Activated CD4-positive, alpha-beta T cell treated with anti-CD3 and anti-CD28 coated beads, Interleukin-2, Interleukin-4, amounts not matched to agents 100 ng/mL and 50 ng/mL, durations not matched to agents 16 hours and 8 hours (primary cell): Measurements from ENCODE around the gene BFSP2.

Experiments used
- DNase-seq: peaks from one replicate; pipeline ENCODE4 v3.0.0-alpha.2; 2020; ENCODE audit warnings: low spot score

BFSP2 gene, protein sequence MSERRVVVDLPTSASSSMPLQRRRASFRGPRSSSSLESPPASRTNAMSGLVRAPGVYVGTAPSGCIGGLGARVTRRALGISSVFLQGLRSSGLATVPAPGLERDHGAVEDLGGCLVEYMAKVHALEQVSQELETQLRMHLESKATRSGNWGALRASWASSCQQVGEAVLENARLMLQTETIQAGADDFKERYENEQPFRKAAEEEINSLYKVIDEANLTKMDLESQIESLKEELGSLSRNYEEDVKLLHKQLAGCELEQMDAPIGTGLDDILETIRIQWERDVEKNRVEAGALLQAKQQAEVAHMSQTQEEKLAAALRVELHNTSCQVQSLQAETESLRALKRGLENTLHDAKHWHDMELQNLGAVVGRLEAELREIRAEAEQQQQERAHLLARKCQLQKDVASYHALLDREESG

GRCh38 chr3:133400006-133400515 is at the start of gene BFSP2:
Gene BFSP2, plus strand, starts transcription at chr3:133400056. Its CDS starts 28 bp downstream, at chr3:133400084.
- DNase-seq, result no peak

DNA sequence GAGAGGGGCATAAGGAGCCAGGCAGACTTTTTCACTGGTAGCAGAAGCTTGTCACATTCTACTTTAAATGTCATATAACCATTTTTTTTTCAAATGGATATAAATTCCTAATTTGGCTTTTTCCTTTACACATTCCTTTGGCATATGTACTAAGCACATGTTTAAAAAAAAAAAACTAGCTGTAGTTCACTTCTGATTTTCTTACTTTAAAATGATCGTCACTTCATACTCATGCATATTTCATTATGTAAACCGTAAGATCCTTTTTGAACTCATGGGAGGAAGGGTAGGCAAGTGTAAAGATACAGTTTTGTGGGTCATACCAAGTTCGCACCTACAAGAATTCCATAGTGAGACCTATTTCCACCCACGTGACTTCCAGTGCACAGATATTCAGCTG is 45.1 kb upstream of the BFSP2 start:
- no peak for DNase-seq

- DNase-seq, result no peak
Measured at GRCh38 chr3:133360476-133360875, 39.4 kb upstream of the BFSP2 start.

- DNase-seq, result no peak
Measured at GRCh38 chr3:133361011-133361410, 38.8 kb upstream of the BFSP2 start.

DNA sequence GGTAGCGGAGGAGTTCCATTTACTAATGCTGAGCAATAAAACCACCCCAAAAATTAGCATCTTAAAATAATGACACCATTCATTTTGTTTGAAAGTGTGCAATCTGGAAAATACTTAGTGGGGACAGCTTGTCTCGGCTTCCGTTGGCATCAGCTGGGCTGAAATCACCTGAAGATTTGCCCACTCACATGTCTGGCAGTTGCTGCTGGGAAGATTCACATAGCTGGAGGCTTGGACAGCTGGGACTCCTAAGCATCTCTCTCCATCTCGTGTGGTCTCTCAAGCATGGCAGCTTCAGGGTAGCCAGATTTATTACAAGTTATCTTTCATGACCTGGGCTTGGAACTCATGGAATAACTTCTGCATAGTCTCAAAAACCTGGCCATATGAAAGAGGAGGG is 38.4 kb upstream of the BFSP2 start:
- no peak for DNase-seq

GRCh38 chr3:133362539-133362938 is 37.3 kb upstream of the BFSP2 start:
- DNase-seq, result no peak

DNA sequence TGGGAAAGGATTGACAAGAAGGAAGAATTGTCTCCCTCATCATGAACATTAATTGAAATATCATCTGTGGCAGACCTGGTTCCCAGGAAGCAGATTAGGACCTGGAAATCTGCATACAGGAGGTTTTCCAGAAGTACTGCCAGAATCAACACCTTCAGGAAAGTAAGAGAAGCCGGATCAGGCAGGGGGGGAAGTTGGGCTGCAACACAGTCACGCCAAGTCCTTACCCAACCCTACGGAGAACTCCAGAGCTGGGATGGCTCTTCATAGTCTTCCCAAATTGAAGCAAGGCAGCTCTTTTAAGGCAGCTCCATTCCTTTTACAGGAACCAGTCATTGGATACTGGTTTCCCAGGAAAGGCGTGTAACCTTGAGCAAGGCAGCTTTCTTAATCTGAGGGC is 35.2 kb upstream of the BFSP2 start:
- no peak for DNase-seq

DNA sequence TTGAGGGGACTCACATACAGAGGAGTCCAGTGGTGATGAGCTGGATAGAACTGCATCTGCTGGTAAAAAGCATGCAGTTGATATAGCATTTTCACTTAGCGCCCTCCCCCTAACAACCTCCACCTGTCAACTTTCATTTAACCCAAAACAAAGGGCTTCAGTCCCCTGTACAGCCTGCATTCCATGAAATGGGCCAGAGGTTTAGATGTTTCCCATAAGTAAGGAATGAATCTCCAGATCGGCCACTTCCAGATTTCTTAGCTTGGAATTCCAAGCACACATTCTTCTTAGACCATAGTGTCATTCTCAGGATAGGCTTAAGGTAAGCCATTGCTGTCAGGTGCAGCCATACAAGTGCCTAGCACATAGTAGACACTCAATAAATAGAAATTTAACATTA is 32.9 kb upstream of the BFSP2 start:
- DNase-seq, result no peak

- no peak for DNase-seq
Measured at GRCh38 chr3:133367403-133367802, 32.5 kb upstream of the BFSP2 start.

DNA sequence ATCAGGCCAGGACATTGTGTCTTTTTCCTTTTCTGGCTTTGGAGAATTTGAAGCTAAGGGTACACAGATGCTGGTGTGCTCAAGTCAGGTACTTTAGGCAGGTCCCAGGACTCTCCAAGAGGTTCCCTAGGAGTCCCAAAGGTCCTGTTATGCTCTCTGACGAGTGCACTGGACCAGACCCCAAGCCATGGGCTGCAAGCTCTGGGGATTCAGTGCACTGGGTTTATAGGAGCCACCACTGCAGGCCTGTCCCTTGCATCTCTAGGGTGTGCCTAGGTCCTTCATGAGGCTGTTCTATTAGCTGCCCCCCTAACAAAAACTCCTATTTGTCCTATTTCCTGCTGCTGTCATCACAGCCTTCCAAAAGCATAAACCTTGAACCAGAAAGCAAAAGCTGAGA is 31.9 kb upstream of the BFSP2 start:
- no peak for DNase-seq

- no peak for DNase-seq
Measured at GRCh38 chr3:133368371-133369067, 31.3 kb upstream of the BFSP2 start.

DNA sequence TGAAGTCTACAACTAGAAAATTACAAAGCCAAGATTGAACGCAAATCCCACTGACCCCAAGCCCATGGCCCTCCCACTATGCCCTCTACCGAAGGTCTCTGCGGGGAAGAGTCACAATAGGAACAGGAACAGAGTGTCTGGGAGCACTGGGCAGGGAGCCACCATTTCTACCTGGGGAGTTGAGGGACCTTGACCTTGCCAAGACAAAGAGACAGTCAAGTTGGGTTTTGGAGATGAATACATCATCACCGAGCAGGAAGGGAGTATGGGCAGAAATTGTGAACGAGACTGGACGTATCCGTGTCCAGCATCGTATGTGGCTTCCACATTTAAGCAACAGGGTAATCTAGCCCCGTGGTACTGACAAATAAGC is 30.8 kb upstream of the BFSP2 start:
- no peak for DNase-seq

- DNase-seq, result no peak
Measured at GRCh38 chr3:133371181-133371580, 28.7 kb upstream of the BFSP2 start.

DNA sequence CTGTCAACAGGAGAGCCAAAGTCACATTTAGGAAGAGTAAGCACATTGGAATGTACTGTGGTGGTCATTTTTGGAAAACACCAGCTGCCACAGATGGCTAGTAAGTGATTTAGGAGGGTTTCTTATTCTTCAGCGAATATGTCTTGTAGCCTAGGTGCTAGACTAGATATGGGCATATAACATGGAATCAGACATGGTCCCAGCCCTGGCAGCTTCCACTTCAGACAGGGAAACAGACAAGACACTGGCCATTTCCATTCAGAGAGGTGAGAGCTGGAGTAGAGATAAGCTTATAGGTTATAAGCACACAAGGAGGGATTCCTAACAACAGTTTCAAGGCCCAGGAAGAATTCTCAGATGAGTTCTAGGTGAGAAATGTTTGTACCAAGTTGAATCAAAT is 28.2 kb upstream of the BFSP2 start:
- DNase-seq, result no peak

- no peak for DNase-seq
Measured at GRCh38 chr3:133374708-133375402, 25.0 kb upstream of the BFSP2 start.

GRCh38 chr3:133375403-133375745 is 24.5 kb upstream of the BFSP2 start:
- DNase-seq, result no peak

GRCh38 chr3:133376810-133377209 is 23.0 kb upstream of the BFSP2 start:
- no peak for DNase-seq

DNA sequence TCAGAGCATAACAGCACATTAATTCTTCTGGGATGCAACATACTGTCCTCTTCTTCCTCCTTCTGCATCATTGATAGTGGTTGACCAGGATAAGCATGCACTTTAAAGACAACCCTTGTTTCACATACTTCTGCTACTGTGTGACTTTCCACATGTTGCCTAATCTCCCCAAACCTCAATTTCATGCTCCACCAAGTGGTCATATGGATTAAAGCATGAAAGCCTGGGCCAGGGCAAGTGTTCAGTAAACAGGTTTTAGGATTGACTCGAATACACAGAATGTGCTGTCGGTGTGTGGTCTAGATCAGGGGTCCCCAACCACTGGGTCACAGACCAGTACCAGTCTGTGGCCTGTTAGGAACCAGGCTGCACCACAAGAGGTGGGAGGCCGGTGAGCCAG is 22.5 kb upstream of the BFSP2 start:
- DNase-seq, result no peak

DNA sequence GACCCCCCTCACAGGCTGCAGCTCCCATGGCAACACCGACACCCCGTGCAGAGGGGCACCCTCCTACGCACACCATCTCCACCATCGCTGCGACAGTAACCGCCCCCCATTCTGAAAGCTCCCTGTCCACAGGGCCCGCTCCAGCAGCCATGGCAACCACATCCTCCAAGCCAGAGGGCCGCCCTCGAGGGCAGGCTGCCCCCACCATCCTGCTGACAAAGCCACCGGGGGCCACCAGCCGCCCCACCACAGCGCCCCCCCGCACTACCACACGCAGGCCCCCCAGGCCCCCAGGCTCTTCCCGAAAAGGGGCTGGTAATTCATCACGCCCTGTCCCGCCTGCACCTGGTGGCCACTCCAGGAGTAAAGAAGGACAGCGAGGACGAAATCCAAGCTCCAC is 19.9 kb upstream of the BFSP2 start:
- no peak for DNase-seq

DNA sequence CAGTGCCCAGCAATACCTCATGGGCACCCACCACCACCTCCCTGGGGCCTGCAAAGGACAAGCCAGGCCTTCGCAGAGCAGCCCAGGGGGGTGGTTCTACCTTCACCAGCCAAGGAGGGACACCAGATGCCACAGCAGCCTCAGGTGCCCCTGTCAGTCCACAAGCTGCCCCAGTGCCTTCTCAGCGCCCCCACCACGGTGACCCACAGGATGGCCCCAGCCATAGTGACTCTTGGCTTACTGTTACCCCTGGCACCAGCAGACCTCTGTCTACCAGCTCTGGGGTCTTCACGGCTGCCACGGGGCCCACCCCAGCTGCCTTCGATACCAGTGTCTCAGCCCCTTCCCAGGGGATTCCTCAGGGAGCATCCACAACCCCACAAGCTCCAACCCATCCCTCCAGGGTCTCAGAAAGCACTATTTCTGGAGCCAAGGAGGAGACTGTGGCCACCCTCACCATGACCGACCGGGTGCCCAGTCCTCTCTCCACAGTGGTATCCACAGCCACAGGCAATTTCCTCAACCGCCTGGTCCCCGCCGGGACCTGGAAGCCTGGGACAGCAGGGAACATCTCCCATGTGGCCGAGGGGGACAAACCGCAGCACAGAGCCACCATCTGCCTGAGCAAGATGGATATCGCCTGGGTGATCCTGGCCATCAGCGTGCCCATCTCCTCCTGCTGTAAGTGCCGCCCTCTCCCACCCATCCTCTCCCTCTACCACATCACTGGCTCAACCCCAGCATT is 19.2 kb upstream of the BFSP2 start:
- no peak for DNase-seq

DNA sequence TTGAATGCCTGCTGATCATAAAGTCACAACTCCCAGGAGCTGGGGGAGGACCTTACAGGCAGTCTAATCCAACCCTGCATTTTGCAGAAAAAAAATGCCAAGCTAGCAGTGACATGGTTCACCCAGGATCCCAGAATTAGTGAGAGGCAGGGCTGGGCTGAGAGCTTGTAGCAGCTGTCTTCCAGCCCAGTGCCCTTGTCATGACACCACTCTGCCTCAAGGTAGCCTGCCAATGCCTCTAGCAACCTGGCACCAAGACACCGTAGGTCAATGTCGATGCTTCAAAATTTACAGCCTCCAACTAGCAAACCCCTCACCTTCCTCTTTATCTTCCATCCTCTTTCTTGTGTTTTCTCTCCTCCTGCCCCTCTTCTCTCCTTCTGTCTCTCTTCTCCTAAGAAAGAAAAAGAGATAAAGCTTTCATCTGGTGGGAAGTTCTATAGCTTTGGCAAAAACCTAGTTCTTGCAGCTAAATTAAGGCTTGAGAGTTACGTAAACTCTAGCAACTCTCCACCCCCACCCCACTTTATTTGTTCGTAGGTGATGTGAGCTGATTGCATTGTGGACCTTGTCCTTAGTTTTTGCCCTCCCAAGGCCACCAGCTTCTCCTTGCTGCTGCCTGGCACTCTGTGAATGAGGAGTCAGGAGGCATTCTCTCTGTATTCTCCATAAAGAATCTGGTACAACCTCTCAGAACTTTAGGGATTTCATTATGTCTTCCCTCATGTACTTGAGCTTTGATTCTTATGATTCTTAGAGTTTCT is 18.3 kb upstream of the BFSP2 start:
- DNase-seq, result no peak

DNA sequence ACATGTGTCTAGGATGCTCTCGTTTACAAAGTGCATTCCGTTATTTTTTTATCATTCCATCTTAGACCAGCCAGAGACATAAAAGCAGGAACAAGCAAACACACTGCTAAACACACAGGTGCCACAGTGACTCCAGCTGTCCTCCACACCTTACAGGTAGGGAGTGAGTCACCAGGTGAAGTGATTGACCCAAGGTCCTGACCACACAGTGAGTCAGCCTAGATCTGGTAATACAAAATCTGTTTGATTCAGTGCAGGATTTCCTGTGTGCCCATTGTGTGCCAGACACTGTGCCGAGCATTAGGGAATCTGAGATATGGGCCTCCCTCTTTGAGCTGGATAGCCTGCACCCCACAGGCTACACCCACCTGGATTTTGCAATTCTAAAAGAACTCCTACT is 16.7 kb upstream of the BFSP2 start:
- DNase-seq, result no peak
